ENCODE results near the gene PROCA1.
"Not testable (repeated sequence)": the region's sequence is repeated elsewhere in the genome, so short reads cannot be mapped to it uniquely, and the experiment has no call there.

The PROCA1 gene

DNA sequence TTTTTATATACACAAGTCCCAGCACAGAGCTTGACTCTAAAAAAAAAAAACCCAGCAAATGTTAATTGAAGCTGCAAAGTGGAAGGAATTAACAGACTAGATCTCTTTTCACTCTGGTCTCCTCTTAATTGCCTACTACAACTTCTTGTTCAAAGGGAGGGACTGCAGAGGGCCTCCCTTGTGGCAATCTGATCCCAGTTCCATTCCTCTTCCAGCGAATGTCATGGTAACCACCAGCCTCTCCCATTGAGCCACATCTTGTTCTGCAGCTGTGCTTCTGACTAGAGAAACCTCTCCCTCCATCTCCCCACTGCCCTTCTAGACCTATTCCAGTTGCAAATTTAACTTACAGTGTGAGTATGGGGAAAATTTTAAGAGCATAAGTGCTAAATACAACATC lies 43.8 kb downstream of the PROCA1 start:
- no peak for DNase-seq (ENCODE audit: low read depth)

DNA sequence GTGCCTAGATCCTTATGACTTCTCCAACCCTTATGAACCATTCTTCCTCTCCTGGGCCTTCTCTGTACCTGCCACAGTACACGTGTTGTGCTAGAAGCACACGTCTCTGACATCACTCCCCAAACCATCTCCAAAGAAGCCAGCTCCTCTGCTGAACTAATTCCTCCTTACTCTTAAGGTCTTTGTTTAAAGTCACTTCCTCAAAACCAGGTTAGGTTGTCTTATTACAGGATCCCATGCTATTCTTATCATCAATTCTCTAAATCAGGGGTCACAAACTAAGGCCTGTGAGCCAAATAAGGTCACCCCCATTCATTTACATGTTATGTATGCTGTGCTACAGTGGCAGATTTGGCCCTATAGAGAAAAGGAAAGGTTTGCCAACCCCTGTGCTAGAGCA lies 45.7 kb downstream of the PROCA1 start:
- no peak for DNase-seq (ENCODE audit: low read depth)

- DNase-seq (ENCODE audit: low read depth) = no peak
Measured at GRCh38 chr17:28663723-28664122, 48.0 kb downstream of the PROCA1 start.

DNA sequence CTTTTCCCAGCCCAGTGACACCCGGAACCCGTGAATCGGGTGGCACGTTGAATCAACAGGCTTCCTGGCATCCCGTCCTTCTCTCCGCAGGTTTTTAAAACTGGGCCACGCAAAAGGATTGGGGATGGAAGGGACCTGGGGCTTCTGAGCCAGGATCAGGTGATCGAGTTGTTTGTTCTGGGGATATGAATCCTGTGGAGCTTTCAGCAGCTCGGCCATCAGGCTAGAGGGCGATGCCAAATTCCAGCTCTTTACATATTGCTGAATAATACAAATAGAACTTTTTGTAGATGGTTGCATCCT lies 49.2 kb downstream of the PROCA1 start:
- DNase-seq (ENCODE audit: low read depth) = no peak

DNA sequence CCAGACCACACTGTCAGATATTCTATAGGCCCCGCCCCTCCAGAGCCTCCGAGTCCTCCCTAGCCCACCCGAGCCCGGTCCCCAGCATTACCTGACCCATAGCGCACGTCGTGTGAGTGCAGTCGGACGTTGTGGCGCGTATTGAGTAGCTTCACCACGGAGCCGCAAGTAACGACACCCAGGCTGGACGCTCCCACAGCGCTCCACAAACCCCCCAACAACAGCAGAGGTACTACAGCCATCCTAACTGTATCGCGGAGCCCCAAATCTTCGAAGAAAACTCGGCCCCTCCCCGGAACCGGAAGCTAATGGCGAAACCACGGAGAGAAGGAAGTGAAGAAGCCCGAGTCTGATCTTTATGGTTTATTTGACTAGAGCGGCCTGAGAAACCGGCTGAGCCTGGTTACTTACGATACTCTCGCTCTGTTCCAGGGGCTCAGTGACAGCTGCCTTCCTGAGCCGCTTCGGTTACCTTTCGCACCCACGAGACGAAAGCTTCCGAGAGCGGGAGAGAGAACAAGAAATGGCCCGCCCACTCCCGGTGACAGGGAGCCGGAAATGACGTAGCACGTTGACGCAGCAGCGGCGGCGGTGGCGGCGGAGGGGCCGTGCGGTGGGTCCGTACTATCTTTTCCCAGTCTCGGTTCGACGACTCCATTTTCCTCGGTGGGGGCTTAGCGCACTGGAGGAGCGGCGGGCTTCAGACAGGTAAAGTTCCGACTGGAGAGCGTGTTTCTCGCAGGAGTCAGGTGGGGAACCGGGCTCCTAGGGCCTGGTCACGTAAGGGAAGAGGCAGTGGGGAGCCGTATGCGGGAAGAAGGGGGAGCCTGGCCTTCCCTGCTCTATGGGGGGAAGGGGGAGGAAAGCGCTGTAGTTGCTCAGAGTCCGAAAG lies 49.8 kb downstream of the PROCA1 start, which contains the start of the genes SDF2 and SUPT6H:
SDF2 (minus strand) TSS at position 272 of the 892 bp plus-strand sequence; CDS start at position 242, 30 bp downstream.
SUPT6H (plus strand) TSS at position 571 of the 892 bp plus-strand sequence. CDS start 11,197 bp downstream, outside the sequence.
- DNase-seq (ENCODE audit: low read depth) = peak; percentile 73

DNA sequence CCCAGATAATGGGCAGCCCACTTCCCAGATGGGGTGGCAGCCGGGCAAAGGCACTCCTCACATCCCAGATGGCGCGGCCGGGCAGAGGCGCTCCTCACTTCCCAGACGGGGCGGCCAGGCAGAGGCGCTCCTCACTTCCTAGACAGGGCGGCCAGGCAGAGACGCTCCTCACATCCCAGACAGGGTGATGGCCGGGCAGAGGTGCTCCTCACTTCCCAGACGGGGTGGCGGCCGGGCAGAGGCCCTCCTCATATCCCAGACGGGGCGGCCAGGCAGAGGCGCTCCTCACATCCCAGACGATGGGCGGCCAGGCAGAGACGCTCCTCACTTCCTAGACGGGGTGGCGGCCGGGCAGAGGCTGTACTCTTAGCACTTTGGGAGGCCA lies 52.2 kb downstream of the PROCA1 start:
- not testable (repeated sequence) for DNase-seq (ENCODE audit: low read depth)

DNA sequence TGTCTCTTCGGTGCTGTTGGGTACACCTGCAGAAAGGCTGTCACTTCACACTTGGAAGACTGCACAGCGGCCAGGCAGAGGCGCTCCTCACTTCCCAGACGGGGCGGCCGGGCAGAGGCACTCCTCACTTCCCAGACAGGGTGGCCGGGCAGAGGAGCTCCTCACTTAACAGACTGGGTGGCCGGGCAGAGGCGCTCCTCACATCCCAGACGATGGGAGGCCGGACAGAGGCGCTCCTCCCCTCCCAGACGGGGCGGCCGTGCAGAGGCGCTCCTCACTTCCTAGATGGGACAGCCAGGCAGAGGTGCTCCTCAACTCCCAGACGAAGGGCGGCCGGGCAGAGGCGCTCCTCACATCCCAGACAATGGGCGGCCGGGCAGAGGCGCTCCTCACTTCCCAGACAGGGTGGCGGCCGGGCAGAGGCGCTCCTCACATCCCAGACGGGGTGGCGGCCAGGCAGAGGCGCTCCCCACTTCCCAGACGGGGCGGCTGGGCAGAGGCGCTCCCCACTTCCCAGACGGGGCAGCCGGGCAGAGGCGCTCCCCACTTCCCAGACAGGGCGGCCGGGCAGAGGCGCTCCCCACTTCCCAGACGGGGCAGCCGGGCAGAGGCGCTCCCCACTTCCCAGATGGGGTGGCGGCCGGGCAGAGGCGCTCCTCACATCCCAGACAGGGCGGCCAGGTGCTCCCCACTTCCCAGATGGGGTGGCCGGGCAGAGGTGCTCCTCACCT lies 52.8 kb downstream of the PROCA1 start:
- not testable (repeated sequence) for DNase-seq (ENCODE audit: low read depth)

DNA sequence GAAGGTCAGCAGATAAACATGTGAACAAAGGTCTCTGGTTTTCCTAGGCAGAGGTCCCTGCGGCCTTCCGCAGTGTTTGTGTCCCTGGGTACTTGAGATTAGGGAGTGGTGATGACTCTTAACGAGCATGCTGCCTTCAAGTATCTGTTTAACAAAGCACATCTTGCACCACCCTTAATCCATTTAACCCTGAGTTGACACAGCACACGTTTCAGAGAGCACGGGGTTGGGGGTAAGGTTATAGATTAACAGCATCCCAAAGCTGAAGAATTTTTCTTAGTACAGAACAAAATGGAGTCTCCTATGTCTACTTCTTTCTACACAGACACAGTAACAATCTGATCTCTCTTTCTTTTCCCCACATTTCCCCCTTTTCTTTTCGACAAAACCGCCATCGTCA lies 53.3 kb downstream of the PROCA1 start:
- not testable (repeated sequence) for DNase-seq (ENCODE audit: low read depth)

DNA sequence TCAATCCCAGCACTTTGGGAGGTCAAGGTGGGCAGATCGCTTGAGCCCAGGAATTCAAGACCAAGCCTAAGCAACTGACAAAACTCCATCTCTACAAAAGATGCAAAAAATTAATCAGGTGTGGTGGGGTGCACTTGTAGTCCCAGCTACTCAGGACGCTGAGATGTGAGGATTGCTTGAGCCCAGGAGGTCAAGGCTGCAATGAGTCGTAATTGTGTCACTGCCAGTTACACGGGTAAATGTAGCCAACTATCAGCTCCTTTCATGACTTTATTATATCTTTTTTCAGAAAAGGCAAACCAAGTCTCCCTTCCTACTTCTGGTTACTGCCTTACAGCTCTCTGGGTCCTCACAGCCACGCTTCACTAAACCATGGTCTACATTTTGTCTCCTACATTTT lies 53.9 kb downstream of the PROCA1 start:
- DNase-seq (ENCODE audit: low read depth) = no peak

- DNase-seq (ENCODE audit: low read depth) = no peak
Measured at GRCh38 chr17:28655160-28655559, 56.5 kb downstream of the PROCA1 start.
